ENCODE results near the gene KCNJ16.

Gene KCNJ16

GRCh38 chr17:70128727-70129238, 53.8 kb downstream of the KCNJ16 start:
- no peak for DNase-seq (ENCODE audit: low read depth)

GRCh38 chr17:70130289-70130688, 55.3 kb downstream of the KCNJ16 start:
- DNase-seq (ENCODE audit: low read depth), result no peak

GRCh38 chr17:70132505-70132904, 57.5 kb downstream of the KCNJ16 start:
- no peak for DNase-seq (ENCODE audit: low read depth)

DNA sequence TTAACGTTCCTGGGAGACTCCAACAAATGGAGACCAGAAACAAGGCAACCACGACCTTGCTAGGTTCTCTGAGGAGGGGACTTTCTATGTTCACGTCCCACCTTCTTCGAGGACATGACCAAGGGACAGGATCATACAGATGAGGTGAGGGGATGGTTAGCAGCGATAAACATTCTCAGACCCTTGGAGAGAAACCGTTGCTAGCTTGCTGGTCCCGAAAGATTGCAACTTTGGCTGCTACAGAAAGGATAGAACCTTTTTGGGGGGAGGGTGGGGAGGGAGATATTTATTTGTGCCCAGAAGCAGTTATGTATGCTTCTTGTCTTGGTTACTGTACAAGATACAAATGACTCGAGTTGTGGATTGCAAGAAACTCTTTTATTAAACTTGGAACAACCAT, 59.0 kb downstream of the KCNJ16 start:
- DNase-seq (ENCODE audit: low read depth), result no peak

DNA sequence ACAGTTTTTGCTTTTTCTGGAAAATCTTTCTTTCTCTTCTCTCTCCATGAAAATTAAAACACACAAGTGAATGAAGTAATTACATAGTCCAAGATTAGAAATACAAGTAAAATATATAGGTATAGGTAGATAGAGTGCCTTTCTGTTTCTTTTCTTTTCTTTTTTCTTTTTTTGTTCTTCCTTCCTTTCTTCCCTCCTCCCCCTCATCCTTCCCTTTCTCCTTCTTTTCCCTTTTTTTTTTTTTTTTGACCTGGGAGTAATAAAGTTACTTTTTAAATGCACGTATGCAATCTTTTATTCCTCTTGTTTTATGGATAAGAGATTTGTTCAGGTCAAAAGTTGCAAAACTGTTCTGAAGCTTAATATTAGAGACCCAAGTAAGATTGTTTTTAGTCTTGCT, 59.8 kb downstream of the KCNJ16 start:
- no peak for DNase-seq (ENCODE audit: low read depth)

DNA sequence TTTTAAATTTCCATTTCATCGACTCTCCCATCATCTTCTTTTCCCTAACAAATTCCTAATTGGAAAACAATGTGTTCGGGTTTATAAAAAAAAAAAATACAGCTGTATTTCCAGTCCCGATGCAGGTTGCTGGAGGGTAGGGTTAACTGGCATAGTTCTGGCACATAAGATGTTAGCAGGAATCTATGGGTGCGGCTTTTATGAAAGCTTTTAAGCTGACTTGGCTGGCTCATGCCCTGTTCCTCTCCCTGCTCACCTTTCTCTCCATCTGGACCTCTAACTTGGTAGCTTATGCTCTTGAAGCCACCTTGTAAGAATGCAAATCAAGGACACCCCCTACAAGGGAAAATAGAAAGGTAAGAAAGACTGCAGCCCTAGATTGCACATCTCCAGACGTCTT, 61.1 kb downstream of the KCNJ16 start:
- no peak for DNase-seq (ENCODE audit: low read depth)

DNA sequence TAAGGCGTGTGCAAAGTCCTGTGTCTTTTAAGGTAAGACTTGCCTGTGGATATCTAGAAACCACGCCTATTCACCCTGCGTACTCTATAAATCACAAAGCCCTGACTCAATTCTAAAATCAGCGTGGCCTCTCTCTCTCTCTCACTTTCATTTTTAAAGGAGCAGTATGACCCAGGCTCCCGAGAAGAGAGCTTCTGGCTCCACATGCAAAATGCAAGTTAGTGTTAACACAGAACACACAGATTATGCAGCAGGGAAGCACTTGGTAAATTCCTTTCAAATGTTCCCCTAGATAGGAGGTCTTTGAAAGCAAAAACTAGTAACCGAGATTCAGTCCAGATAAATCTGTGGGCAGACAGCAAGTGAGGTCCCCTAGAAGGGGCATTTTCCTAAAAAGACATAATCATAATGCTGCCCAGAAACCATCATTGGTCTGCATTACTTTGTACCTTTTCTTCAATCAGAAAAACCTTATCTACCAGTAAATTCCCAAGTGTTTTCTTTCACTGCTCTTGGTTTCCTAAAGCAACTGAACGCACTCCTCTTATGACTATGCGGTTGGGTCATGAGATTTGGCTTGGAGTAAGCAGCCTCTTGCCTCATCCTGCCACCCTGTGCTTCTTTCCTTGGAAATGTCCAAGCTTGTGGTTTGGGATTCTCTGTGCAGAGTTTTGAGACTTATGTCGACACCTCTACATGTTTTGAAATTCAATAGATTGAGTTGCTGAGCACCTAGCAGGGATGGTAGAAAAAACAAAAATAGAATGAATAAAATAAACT, 62.6 kb downstream of the KCNJ16 start:
- DNase-seq (ENCODE audit: low read depth), result no peak

DNA sequence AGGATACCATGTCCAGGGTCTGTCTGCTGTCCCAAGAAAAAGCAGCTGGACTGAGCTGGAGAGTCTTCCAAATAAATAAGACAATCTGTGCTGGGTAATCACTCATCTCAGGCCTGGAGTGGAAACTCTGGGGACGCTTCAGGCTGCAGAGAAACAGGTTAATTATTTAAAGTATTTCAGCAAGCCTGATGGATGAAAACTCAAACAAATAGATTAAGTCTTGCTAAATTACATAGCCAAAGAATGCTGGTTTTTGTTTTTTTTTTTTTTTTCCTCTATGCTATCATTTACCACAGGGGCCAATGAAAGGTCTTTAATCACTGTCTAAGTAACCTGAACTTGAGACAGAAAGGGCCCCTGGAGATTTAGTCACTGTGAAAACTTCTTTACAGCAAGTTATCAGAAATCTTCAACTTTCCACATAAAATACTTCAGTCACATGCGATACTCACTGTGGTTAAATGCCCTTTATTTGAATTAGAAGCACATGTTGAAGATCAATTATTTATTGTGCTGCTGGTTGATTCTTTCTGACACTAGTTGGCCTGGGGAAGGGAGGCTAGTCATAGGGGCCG, 63.4 kb downstream of the KCNJ16 start:
- DNase-seq (ENCODE audit: low read depth), result no peak

GRCh38 chr17:70139449-70139993, 64.5 kb downstream of the KCNJ16 start:
- DNase-seq (ENCODE audit: low read depth), result no peak

DNA sequence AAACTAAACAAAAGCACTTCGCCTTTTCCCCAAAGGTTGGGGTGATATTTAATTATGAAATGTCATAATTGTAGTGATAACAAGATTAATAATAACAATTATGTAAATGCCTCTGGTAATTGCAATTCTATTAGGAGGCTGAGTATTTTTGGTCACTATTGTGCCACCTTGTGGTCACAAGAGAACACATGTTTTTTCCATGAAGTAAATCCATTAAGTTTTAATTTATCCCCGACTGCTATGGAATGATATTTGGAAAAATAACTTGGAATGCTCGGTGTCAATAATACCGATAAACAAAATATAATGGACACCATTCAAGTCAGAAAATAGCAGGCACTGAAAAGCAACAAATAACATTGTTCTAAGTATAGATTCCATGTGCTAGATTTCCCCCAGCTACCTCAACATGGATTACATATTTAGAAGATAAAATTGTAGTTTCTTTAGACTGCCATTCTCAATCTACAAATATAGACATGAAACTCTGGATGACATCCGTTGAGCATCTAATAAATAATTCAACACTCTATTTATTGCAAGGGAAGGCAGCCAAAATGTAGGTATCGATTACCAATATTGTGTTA, 69.3 kb downstream of the KCNJ16 start:
- no peak for DNase-seq (ENCODE audit: low read depth)

- no peak for DNase-seq (ENCODE audit: low read depth)
These were observed 78.2 kb downstream of the KCNJ16 start for GRCh38 chr17:70153210-70153609.

DNA sequence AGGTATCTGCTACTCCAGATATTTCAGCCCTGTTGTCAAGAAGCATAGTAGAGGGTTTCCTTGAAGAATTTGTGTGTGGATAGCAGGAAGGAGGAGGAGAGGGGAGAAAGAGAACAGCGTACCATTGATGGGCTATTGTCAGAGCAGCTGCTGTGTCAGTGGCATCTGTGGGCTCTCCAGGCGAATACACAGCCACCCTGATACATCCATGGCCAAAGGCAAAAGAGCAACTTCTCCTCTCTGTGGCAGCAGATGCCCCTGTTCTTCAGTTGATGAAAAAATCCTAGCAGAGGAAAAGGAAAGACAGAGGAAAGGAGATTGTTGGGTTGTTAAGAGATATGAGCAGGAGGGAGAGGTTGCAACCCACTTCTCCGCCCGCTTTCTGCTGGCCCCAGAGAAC, 82.1 kb downstream of the KCNJ16 start:
- DNase-seq (ENCODE audit: low read depth), result no peak

- DNase-seq (ENCODE audit: low read depth), result no peak
These were observed 83.2 kb downstream of the KCNJ16 start for GRCh38 chr17:70158180-70158579.

DNA sequence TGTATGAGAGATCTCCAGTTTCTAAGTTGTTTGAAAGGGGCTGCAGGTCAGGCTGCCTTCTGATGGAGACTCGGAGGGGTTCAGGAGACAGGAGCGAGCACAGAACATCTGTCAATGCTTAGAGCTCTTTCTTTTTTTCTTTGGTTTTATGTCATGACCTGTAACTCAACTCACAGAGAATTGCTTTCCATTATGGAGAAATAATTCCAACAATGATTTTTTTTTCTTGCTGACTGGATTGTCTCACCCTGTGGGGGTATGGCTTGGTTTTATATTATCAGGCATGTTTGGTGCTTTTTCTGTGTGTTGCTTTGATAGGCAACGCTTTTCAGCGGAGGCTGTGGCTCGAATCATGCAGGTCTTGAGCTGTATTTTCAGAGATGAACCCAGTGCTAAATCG, 83.6 kb downstream of the KCNJ16 start:
- DNase-seq (ENCODE audit: low read depth), result no peak

DNA sequence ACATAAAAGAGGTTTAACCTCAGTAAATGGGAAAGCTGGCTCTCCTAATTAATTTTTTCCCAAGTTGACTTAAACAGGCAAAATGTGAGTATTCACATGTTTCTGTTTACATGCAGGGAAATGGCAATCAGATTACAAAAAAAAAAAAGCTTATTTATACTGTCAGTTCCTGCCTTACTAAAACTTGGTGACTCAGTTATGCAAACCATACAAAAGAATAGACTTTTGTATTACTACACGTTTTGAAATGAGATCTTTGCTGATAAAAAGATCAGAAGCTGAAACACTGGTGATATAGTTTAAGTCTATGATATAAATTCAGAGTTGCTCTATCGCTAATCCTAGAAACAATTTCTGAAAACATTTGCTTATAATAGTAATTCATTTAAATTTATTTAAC, 85.0 kb downstream of the KCNJ16 start:
- DNase-seq (ENCODE audit: low read depth), result no peak

DNA sequence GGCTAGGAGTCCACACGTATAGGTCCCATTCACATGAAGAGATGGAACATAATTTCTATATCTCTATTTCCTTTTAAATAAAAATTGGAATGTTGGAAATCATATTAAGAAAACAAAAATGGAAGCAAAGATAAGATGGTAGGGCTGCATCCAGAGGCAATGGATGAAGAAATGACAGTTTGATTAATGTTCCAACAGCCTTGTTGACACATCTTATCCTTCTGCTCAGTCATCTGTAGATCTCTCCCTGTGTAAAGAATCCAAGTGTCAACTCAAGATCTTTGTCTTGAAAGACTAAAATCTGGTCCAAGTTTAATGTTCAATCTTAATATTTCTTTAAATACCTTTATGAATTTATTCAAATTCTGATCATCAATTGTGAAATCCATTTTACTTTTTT, 86.5 kb downstream of the KCNJ16 start:
- DNase-seq (ENCODE audit: low read depth), result no peak

DNA sequence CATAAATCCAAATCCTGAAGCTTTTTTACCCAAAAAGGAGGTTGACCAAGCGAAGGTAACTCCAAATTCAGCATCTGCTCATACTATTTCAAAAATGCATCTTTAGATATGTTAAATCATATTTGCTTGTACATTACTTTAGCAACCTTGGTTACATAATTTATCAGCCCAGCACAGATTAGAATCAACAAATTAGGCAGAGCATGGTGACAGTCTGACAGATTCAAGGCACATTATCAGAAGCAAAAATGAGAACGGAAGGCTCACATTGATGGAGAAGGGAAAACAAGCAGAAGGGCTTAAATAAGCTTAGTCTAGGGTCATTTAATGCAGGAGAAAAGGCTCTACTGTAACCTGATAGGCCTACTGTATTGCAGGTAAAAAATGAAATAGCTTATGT, 90.4 kb downstream of the KCNJ16 start:
- DNase-seq (ENCODE audit: low read depth), result no peak

- no peak for DNase-seq (ENCODE audit: low read depth)
These were observed 91.6 kb downstream of the KCNJ16 start for GRCh38 chr17:70166615-70167014.

DNA sequence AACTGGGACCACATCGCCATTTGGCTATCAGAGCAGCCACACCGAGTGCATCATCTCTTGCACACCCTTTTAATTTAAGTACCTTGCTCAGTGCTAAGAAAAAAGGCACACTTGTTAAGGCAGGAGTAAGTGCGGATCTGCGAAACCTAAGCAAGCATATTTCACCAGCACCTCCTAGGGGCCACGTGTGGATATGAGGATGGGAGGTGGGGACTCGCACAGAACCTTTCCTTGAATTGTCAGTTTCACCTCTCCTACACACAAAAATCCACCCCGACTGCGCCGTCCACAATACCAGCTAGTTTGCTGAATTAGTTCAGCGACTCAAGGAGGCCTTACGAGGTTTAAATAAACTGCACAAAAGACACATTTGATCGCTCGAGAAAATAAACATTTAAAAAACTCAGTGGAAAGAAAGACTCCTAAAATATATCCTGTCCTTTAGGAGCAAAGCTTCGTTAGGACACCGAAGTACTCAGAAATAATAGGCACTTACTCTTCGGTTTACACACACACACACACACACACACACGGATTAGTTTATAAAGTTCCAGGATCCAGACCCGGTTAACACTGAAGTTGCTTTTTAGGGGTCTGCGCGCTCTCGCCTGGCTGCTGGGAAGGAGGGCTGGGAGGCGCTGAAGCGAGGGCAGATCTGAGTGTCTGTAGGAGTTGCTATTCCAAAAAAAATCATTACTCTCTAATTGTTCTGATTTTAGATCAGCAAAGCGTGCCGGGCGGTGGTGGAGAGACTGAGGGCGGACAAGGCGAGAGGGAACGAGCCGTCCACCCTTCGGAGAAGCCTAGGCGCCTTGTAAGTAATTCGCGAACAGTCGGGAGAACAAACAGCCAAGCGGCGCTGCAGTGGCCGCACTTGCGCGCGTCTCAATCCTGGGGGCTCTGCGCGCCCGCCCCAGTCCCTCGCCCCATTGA, 93.3 kb downstream of the KCNJ16 start:
- DNase-seq (ENCODE audit: low read depth), result no peak

DNA sequence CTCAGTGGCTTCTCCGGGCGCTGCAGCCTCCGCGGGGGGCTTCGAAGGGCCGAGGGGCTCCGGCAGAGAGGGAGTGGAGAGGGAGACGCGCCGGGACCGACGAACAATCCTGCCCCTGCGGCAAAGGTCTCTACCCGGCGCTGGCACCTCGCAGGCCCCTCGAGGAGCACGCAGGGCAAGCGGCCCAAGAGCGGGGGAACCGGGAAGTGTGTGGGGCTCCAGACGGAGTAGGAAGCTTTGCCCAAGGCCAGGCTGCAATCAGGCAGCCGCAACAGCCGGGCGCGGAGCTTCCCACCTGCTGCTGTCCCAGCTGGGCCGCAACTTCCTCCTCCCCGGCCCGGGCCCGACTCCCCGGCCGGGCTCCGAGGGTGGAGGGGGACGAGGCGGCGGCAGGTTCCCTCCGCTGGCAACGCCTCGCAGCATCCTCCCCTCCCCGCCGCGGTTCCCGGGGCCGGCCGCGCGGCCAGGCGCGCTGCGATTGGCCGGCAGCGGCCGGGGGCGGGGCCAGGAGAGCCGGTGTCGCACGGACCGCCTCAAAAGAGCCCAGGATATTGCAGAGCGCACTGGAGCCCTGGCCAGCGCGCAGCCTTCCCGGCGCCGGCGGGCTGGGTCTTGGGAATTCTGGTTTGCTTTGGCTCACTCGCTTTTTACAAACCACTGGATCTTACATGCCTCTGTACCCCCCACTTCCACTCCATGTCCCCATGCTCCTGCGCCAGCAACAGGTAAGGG, 94.1 kb downstream of the KCNJ16 start, which contains the start of gene KCNJ2:
TSS of gene KCNJ2 (plus strand) at position 556 of the 732 bp plus-strand sequence. CDS start 5,508 bp downstream, outside the sequence.
- peak; percentile 2 for DNase-seq (ENCODE audit: low read depth)
